Measurements from ENCODE around the gene POLRMT. TPM values are rescaled to one million over a fixed set of nuclear protein-coding genes. Genes with fewer than 3 reads are reported as not detected.

Gene POLRMT
- total and polyA plus RNA-seq, 4 donors, result 16.1 to 76.7 (median 38.4) TPM

GRCh38 chr19:662207-662961, 29.0 kb upstream of the POLRMT start:
- no peak for ATAC-seq (ENCODE audit: insufficient read depth, low FRiP score)
- no peaks in the 10 kb centered on the region for H3K9me3 ChIP-seq (ENCODE audit: control insufficient read depth in 4 of 4, insufficient read depth in 3 of 4, low read length in 3 of 4)
- peaks cover 0 to 44% (median 10%) of the 10 kb centered on the region in 5 donors for H3K4me1 ChIP-seq (ENCODE audit: control insufficient read depth in 5 of 5, insufficient read depth in 5 of 5, low read length in 5 of 5)
- H3K27ac ChIP-seq (ENCODE audit: low read depth in 1 of 2, low read length in 1 of 2), result peak overlapping the region; percentile 42 to 74
- peaks cover 0 to 6% (median 0%) of the 10 kb centered on the region in 4 donors for H3K36me3 ChIP-seq (ENCODE audit: control insufficient read depth in 4 of 4, insufficient read depth in 4 of 4, low read length in 4 of 4)
- peak overlapping the region; percentile 56 to 67 for H3K9ac ChIP-seq (ENCODE audit: insufficient read depth in 1 of 2, low read length in 2 of 2)
- H3K4me3 ChIP-seq, result peak overlapping the region; percentile 94
- H3K27me3 ChIP-seq (ENCODE audit: control insufficient read depth in 3 of 3, insufficient read depth in 3 of 3, low read length in 2 of 3), result no peaks in the 10 kb centered on the region
- TF ChIP-seq, protein P1, sequence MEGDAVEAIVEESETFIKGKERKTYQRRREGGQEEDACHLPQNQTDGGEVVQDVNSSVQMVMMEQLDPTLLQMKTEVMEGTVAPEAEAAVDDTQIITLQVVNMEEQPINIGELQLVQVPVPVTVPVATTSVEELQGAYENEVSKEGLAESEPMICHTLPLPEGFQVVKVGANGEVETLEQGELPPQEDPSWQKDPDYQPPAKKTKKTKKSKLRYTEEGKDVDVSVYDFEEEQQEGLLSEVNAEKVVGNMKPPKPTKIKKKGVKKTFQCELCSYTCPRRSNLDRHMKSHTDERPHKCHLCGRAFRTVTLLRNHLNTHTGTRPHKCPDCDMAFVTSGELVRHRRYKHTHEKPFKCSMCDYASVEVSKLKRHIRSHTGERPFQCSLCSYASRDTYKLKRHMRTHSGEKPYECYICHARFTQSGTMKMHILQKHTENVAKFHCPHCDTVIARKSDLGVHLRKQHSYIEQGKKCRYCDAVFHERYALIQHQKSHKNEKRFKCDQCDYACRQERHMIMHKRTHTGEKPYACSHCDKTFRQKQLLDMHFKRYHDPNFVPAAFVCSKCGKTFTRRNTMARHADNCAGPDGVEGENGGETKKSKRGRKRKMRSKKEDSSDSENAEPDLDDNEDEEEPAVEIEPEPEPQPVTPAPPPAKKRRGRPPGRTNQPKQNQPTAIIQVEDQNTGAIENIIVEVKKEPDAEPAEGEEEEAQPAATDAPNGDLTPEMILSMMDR (IDR thresholded peaks at IDR 0.05; ENCODE audit: control extremely low read depth, extremely low read depth), result no peak
- peak in 1 of 3 donors; percentile 40 for DNase-seq
- WGBS, 2 donors, result 0 to 1% methylated on average over 62 to 81 of the region's 81 CpGs

GRCh38 chr19:661427-662196, 28.3 kb upstream of the POLRMT start:
- DNase-seq (no peak), ATAC-seq (ENCODE audit: insufficient read depth, low FRiP score) (no peak)
- H3K4me3 ChIP-seq, result peak overlapping the region; percentile 94
- peaks cover 0 to 8% (median 0%) of the 10 kb centered on the region in 4 donors for H3K36me3 ChIP-seq (ENCODE audit: control insufficient read depth in 4 of 4, insufficient read depth in 4 of 4, low read length in 4 of 4)
- WGBS, 2 donors, result 7 to 10% methylated on average over 30 to 31 of the region's 31 CpGs
- TF ChIP-seq, protein P1 (IDR thresholded peaks at IDR 0.05; ENCODE audit: control extremely low read depth, extremely low read depth), result no peak
- peak overlapping the region; percentile 42 to 74 for H3K27ac ChIP-seq (ENCODE audit: low read depth in 1 of 2, low read length in 1 of 2)
- H3K9me3 ChIP-seq (ENCODE audit: control insufficient read depth in 4 of 4, insufficient read depth in 3 of 4, low read length in 3 of 4), result no peaks in the 10 kb centered on the region
- H3K9ac ChIP-seq (ENCODE audit: insufficient read depth in 1 of 2, low read length in 2 of 2), result peak overlapping the region; percentile 56 to 67
- no peaks in the 10 kb centered on the region for H3K27me3 ChIP-seq (ENCODE audit: control insufficient read depth in 3 of 3, insufficient read depth in 3 of 3, low read length in 2 of 3)
- peaks cover 0 to 43% (median 10%) of the 10 kb centered on the region in 5 donors for H3K4me1 ChIP-seq (ENCODE audit: control insufficient read depth in 5 of 5, insufficient read depth in 5 of 5, low read length in 5 of 5)

GRCh38 chr19:660793-661426, 27.6 kb upstream of the POLRMT start:
- H3K27ac ChIP-seq (ENCODE audit: low read depth in 1 of 2, low read length in 1 of 2), result peak overlapping the region; percentile 21 to 42
- H3K4me1 ChIP-seq (ENCODE audit: control insufficient read depth in 5 of 5, insufficient read depth in 5 of 5, low read length in 5 of 5), result peaks cover 0 to 43% (median 10%) of the 10 kb centered on the region in 5 donors
- peak overlapping the region; percentile 50 for H3K4me3 ChIP-seq
- H3K27me3 ChIP-seq (ENCODE audit: control insufficient read depth in 3 of 3, insufficient read depth in 3 of 3, low read length in 2 of 3), result no peaks in the 10 kb centered on the region
- peaks cover 0 to 8% (median 0%) of the 10 kb centered on the region in 4 donors for H3K36me3 ChIP-seq (ENCODE audit: control insufficient read depth in 4 of 4, insufficient read depth in 4 of 4, low read length in 4 of 4)
- WGBS, 2 donors, result 30 to 35% methylated on average over 18 to 20 of the region's 20 CpGs
- DNase-seq, result no peak
- ATAC-seq (ENCODE audit: insufficient read depth, low FRiP score), result no peak
- H3K9me3 ChIP-seq (ENCODE audit: control insufficient read depth in 4 of 4, insufficient read depth in 3 of 4, low read length in 3 of 4), result no peaks in the 10 kb centered on the region
- H3K9ac ChIP-seq (ENCODE audit: insufficient read depth in 1 of 2, low read length in 2 of 2), result peak overlapping the region in 1 of 2 donors; percentile 32
- TF ChIP-seq, protein P1 (IDR thresholded peaks at IDR 0.05; ENCODE audit: control extremely low read depth, extremely low read depth), result no peak
